ENCODE measurements around the gene LAMA5. TPM values are rescaled to one million over a fixed set of nuclear protein-coding genes. Genes with fewer than 3 reads are reported as not detected.

Gene LAMA5
- total RNA-seq, 4 donors from 2014 or later = 14.1 to 131 (median 34.5) TPM

DNA sequence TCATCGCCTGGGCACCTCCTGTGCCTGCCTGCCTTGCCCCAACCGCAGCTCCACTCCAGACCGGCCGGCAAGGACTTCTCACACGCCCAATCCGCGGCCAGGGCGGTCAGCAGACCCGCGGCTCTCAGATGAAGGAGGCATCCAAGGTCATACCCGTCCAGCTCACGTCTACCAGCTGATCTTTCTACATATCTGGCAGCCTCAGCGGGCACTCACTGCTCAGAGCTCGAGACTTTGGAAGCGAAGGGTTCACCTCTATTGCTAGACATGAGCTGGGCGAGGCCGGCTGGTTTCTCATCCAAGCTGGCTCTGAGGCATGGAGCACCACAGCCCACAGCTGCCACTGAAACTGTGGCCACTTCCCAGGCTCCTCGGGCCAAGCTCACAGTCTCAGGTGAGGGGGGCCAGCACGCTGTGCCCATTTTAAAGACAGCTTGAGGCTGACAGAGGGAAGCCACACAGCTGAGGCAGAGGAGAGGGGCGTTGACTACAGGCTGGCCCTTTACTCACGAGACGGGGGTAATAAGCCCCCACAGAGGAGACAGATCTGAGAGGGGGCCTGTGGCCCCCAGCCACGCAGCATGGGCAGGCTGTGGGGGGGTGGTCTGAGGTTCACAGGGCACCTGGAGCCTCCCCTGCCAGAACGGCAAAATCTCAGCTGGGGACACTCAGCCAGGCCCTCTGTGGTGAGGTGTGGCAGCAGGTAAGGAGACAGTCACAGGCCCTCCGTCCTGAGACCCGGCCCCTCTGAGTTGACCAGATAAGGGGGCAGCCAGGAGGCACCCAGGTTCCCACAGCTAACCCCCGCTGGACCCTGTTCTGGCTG lies 2.0 kb downstream of the LAMA5 start:
- TF ChIP-seq, protein P1, sequence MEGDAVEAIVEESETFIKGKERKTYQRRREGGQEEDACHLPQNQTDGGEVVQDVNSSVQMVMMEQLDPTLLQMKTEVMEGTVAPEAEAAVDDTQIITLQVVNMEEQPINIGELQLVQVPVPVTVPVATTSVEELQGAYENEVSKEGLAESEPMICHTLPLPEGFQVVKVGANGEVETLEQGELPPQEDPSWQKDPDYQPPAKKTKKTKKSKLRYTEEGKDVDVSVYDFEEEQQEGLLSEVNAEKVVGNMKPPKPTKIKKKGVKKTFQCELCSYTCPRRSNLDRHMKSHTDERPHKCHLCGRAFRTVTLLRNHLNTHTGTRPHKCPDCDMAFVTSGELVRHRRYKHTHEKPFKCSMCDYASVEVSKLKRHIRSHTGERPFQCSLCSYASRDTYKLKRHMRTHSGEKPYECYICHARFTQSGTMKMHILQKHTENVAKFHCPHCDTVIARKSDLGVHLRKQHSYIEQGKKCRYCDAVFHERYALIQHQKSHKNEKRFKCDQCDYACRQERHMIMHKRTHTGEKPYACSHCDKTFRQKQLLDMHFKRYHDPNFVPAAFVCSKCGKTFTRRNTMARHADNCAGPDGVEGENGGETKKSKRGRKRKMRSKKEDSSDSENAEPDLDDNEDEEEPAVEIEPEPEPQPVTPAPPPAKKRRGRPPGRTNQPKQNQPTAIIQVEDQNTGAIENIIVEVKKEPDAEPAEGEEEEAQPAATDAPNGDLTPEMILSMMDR (IDR thresholded peaks at IDR 0.05; ENCODE audit: low read depth) = no peak

DNA sequence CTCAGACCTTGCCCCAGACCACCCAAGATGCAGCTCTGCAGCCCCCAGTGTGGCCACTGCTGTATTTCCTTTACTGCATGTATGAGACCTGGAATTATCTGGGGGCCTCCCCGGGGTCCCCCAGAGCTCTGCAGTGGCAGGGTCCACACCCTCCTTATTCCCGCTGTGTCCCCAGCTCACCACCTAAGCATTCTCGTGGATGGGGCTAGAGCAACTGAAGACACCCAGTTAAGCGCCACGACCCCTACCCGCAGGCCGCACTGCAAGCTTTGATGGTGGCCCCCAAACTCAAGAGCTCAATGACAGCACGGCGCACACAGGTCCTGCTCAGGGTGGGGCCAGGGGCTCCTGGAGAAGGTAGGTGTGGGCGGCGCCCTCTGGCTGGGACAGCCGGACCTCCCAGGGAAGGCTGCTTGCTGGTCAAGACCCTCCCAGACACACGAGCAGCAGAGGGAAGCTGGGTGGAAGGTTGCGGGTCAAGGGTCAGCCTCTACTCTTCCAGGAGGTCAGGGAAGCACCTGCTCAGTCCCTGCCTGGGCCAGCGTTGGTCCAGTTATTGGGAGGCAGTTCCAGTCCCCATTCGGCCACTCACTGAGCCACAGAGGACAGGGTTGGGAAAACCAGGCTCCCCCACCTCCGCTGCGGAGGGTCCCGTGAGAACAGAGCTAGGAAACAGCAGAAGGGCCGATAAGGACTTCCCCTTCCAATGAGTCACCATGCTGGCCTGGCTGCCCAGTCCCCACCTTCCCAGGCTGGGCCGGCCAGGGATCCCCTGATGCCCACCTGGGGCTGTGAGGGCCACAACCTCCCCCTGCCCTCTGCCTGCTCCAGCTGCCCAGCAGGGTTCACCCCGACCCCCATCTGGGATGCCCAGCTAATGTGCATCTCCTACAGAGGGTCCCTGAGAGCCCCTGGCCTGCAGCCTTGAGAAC lies 2.9 kb downstream of the LAMA5 start:
- TF ChIP-seq, protein P1 (IDR thresholded peaks at IDR 0.05; ENCODE audit: low read depth) = no peak

DNA sequence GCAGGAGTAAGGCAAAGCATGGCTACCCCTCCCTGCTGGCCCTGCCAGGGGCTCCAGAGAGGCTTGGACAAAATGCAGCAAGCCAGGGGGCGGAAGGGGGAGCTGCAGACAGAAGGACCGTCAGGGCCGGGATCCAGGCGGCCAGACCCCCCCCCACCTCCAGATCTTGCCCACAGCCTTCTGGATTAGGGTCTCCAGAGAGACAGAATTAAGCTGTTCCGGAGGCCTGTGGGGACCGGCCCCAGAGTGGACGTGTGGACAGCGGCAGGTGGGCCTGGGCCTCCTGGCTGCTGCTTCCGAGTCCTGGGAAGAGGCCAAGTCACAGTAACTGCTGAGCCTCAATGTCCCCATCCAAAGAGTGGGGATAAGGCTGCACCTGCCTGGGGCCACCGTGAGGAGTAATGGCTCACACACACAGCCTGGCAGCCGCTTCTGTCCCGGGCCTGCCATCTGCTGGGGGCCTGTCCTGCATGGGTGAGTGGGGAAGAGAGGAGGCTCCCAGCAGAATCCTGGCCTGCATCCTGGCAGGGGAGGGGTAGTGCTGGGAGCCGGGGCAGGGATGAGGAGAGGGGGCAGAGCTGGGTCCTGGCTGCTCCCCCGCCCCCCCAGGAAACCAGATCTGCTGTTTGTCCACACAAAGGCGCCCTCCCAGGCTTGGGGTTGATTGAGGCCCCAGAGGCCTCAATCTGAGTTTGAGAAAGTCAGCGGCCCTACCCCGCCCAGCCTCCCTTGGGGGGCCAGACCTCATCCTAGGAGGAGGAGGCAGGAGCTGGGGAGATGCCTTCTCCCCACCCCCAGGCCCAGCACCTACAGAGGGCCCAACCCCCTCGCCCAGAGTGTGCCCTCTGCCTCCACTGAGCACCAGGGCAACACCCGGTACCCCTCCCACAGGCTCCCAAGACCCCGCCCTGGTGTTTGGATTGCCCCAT lies 3.9 kb downstream of the LAMA5 start:
- TF ChIP-seq, protein P1 (IDR thresholded peaks at IDR 0.05; ENCODE audit: low read depth) = no peak

DNA sequence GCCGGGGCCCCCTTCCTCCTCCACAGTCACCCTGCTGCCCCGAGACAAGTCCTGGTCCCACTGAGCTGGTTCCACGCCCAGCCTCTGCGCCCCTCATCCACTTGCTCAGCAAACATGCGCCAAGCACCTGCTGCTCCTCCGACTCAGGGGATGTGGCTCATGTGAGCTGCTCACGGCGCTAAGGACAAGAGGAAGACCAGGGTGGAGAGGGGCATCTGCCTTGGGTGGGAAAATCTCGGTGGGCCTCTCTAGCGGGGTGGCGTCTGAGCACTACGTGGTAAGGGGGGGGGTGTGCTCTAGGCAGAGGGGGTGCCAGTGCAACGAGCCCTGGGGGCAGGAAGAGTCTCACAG lies 4.5 kb downstream of the LAMA5 start:
- TF ChIP-seq, protein P1 (IDR thresholded peaks at IDR 0.05; ENCODE audit: low read depth) = no peak

DNA sequence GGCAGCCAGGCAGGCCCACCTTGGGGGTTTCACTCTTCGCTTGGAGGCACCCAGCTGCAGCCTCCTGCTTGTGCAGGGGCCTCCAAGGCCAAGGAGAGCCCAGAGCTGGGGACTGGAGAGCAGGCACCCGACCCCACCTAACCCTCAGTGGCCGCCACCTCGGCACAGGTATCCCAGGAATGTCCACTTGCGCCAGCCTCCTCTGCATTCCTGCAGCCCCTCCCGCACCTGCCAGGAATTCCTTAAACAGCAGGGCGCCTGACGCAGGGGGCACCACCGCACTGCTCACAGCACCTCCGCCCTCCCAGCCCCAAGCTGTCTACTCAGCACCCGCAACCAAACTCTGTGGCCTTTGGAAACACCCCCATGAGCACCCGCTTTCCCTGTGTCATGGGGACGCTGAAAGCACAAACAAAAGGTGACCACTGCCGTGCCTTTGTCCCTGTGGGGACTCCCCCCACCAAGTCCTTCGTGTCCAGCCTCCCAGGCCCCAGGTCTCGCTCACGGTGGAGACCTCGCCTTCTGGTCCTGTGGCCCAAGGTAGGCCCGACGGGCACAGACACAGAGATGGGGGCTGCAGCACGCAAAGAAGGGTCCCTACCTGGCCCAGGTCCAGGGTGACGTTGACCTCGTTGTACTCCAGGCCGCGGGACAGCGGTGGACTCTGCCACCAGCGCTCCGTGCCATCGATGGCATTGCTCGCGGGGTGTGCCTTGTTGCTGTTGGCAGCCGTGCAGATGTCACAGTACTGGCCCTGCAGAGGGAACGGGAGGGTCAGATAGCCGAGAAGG lies 5.1 kb downstream of the LAMA5 start:
- TF ChIP-seq, protein P1 (IDR thresholded peaks at IDR 0.05; ENCODE audit: low read depth) = no peak

Data from subcutaneous adipose tissue (tissue), 4 donors.